SU-DHL-6 (cell line): ENCODE measurements around the gene CHST4.

Source experiments
- H2AFZ ChIP-seq: fragments of 200-600 bp; sonication (generic); 2 replicates; pipeline ENCODE4 v1.6.1; 2014; ENCODE audit warnings: low read depth, mild to moderate bottlenecking, moderate library complexity, mixed read lengths, antibody characterized with exemption, low read length; ENCODE audit not compliant: severe bottlenecking
- H3F3A ChIP-seq: fragments of 200-600 bp; shearing (Covaris generic); 2 replicates; pipeline ENCODE4 v1.6.0; 2016; ENCODE audit warnings: antibody characterized with exemption, mild to moderate bottlenecking; ENCODE audit not compliant: insufficient read depth
- H3K27ac ChIP-seq: fragments of 200-600 bp; sonication (generic); 2 replicates; pipeline ENCODE4 v1.5.1; 2016; ENCODE audit warnings: low read depth, mild to moderate bottlenecking, low read length, moderate library complexity, mixed read lengths
- H3K27me3 ChIP-seq: fragments of 200-600 bp; sonication (generic), shearing (Covaris generic); 2 replicates; pipeline ENCODE4 v1.6.0; 2014; ENCODE audit warnings: mild to moderate bottlenecking, low read length
- H3K36me3 ChIP-seq: fragments of 200-600 bp; sonication (generic); 2 replicates; pipeline ENCODE4 v1.6.1; 2014; ENCODE audit warnings: mild to moderate bottlenecking, low read length, mixed read lengths
- H3K4me2 ChIP-seq: fragments of 300-600, 200-600 bp; shearing (Covaris generic), sonication (generic); 2 replicates; pipeline ENCODE4 v1.6.0; 2014; ENCODE audit warnings: low read length, low read depth, mild to moderate bottlenecking; ENCODE audit not compliant: poor library complexity, severe bottlenecking
- H3K4me3 ChIP-seq: fragments of 200-600 bp; sonication (generic); 2 replicates; pipeline ENCODE4 v1.5.1; 2014; ENCODE audit warnings: antibody characterized with exemption, low read length, mild to moderate bottlenecking, mixed read lengths; ENCODE audit not compliant: insufficient read depth, poor library complexity, severe bottlenecking
- H3K79me2 ChIP-seq: fragments of 200-600 bp; sonication (generic); 2 replicates; pipeline ENCODE4 v1.6.1; 2014; ENCODE audit warnings: mild to moderate bottlenecking, low read length, moderate library complexity; ENCODE audit not compliant: insufficient read depth
- H3K9ac ChIP-seq: fragments of 200-600 bp; sonication (generic); 2 replicates; pipeline ENCODE4 v1.7.0; 2014; ENCODE audit warnings: mild to moderate bottlenecking, low read length
- H3K9me2 ChIP-seq: fragments of 200-600 bp; sonication (generic); replicated peaks from 2 replicates; pipeline ENCODE4 v1.6.1; 2014; ENCODE audit warnings: low read length; ENCODE audit not compliant: insufficient read depth
- H3K9me3 ChIP-seq: fragments of 200-600 bp; sonication (generic); 2 replicates; pipeline ENCODE4 v1.6.1; 2014; ENCODE audit warnings: low read length, mixed read lengths; ENCODE audit not compliant: insufficient read depth
- H4K20me1 ChIP-seq: fragments of 200-600 bp; sonication (generic); 2 replicates; pipeline ENCODE4 v1.6.1; 2014; ENCODE audit warnings: low read depth, mild to moderate bottlenecking, antibody characterized with exemption, low read length, moderate library complexity, mixed read lengths
- CTCF ChIP-seq: fragments of 200-600 bp; sonication (generic); IDR thresholded peaks from one replicate; pipeline ENCODE4 v1.5.1; 2017; ENCODE audit warnings: antibody characterized with exemption, mild to moderate bottlenecking, low read length, moderate library complexity; ENCODE audit not compliant: insufficient read depth, poor library complexity, severe bottlenecking
- EZH2phosphoT487 ChIP-seq: fragments of 200-600 bp; sonication (generic), shearing (Covaris generic); conservative IDR thresholded peaks from 2 replicates; pipeline ENCODE4 v1.6.1; 2018; ENCODE audit warnings: mild to moderate bottlenecking, antibody characterized with exemption, low read length, moderate library complexity, mixed read lengths

CHST4 gene

DNA sequence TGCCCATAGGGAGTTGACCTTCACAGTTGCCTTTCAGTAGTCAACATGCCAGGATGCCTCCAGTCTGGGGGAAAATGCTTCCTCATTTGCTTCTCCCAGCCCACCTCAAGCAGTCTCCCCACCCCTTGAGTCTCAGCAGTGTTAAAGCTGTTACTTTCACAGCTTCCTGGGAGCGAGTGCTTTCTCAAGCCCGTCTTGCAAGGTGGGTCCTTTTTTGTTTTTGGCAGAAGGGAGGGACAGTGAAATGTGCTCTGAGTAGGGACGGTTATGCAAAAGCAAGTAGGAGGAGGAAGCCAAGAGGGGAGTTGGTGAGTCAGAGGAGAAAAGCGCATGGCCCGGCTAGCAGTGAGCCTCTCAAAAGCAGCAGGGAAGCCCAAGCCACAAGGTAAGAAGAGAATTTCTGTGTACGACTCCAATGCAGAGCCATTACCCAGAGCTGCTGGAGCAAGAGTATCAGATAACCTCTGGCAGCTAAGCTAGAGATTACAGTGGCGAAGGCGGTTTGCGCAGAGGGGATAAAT lies at the start of gene CHST4:
Gene CHST4 (plus strand): TSS at position 316 of the 521 bp plus-strand sequence. CDS start 10,252 bp downstream, outside the sequence.
- Histone ChIP-seq H3K36me3 (no peaks in the 10 kb centered on the region), H2AFZ (no peak within 1 kb of the TSS), H3K27me3 (no peaks in the 10 kb centered on the region), H3K9me3 (no peaks in the 10 kb centered on the region), H4K20me1 (no peaks in the 10 kb centered on the region), H3K4me3 (no peak within 1 kb of the TSS), H3K4me2 (no peak within 1 kb of the TSS), H3K27ac (no peak within 1 kb of the TSS), H3F3A (no peaks in the 10 kb centered on the region), H3K9me2 (no peaks in the 10 kb centered on the region), H3K79me2 (no peaks in the 10 kb centered on the region), H3K9ac (no peak within 1 kb of the TSS)
- TF ChIP-seq EZH2phosphoT487 = no peak
- TF ChIP-seq CTCF = no peak

DNA sequence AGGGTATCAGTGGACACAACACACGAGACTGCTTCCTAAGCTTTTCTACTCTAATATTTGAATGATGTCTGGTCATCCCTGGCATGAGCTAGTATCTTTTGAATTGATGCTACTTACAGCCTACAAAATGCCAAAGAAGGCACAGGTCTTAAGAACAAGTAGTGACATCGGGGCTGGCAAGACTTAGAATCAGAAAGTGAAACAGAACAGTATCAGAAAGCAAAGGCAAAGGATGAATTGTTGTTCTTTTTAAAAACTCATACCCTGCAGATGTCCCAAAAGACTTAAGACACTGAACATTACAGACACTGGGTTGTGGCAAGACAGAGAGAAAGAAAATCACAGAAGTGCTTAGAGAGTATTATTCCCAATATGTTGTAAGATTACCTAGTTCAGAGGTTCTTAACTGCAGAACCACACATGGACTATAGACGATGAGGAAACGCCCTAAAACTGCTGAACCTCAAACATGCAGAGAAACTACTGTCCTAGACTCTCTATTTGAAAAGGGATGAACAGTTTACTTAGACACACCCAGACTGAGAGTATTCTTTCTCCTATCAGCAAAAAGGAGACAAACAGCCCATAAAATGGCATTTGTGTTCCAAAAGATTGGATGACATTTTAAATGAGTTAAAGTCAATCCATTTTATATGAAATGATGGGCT lies 49.6 kb upstream of the CHST4 start:
- H3K4me2 ChIP-seq = no peak overlapping the region
- no peak overlapping the region for H3K4me3 ChIP-seq
- H2AFZ ChIP-seq = no peak overlapping the region
- no peaks in the 10 kb centered on the region for H3F3A ChIP-seq
- H3K36me3 ChIP-seq = no peaks in the 10 kb centered on the region
- no peaks in the 10 kb centered on the region for H3K27me3 ChIP-seq
- no peak overlapping the region for H3K9ac ChIP-seq
- no peaks in the 10 kb centered on the region for H4K20me1 ChIP-seq
- TF ChIP-seq EZH2phosphoT487 = no peak
- TF ChIP-seq CTCF = no peak
- H3K79me2 ChIP-seq = no peaks in the 10 kb centered on the region
- no peak overlapping the region for H3K27ac ChIP-seq
- no peaks in the 10 kb centered on the region for H3K9me2 ChIP-seq
- H3K9me3 ChIP-seq = no peaks in the 10 kb centered on the region

DNA sequence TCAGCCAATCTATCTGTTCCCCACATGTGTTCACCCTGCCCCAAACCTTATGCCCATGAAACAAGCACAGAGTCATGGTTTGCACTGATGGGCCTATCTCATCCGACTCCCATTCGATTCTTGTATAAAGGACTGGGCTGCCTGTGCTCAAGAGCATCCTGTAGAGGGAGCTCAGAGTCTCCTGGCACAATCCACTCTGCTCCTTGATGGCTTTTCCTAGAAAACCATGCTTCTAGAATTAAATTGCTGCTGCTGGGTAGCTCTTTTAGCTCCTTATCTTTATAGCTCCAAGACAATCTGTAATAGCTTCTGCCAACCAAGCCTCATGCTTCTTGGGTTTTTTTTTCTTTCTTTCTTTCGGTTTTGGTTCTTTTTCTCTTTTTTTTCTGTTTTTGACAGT lies 46.8 kb upstream of the CHST4 start:
- Histone ChIP-seq H3K9me3 (no peaks in the 10 kb centered on the region), H3K4me2 (no peak overlapping the region), H3K27ac (no peak overlapping the region), H3F3A (no peaks in the 10 kb centered on the region), H2AFZ (no peak overlapping the region), H3K9ac (no peak overlapping the region), H3K79me2 (no peaks in the 10 kb centered on the region), H3K36me3 (no peaks in the 10 kb centered on the region), H4K20me1 (no peaks in the 10 kb centered on the region), H3K27me3 (no peaks in the 10 kb centered on the region), H3K4me3 (no peak overlapping the region), H3K9me2 (no peaks in the 10 kb centered on the region)
- no peak for TF ChIP-seq EZH2phosphoT487
- TF ChIP-seq CTCF = peak; percentile 25
